SK-N-MC (cell line): ENCODE data around the gene TAPT1.

Experiments used
- DNase-seq: peaks from one replicate; pipeline ENCODE4 v3.0.0-alpha.2; 2011; ENCODE audit warnings: low read depth, low spot score
- H3K27ac ChIP-seq: fragments of 200-600 bp; sonication (generic); 2 replicates; pipeline ENCODE4 v1.5.1; 2016; ENCODE audit warnings: mixed run types
- H3K36me3 ChIP-seq: fragments of 200-600 bp; sonication (generic); 2 replicates; pipeline ENCODE4 v1.6.1; 2017; ENCODE audit warnings: antibody characterized with exemption, low read length, mixed read lengths; ENCODE audit not compliant: insufficient read depth
- H3K4me3 ChIP-seq: fragments of 200-600 bp; sonication (generic); 2 replicates; pipeline ENCODE4 v1.5.1; 2016
- H3K9ac ChIP-seq: fragments of 200-600 bp; sonication (generic); 2 replicates; pipeline ENCODE4 v1.8.0; 2017; ENCODE audit warnings: mixed run types, mixed read lengths; ENCODE audit not compliant: insufficient read length
- H3K9me3 ChIP-seq: fragments of 200-600 bp; sonication (generic); 2 replicates; pipeline ENCODE4 v1.6.1; 2017; ENCODE audit warnings: low read depth, mild to moderate bottlenecking, antibody characterized with exemption, low read length, moderate library complexity, mixed read lengths
- EZH2 ChIP-seq: fragments of 200-600 bp; sonication (generic); IDR thresholded peaks from one replicate; pipeline ENCODE4 v1.6.1; 2017; ENCODE audit warnings: antibody characterized with exemption
- FOXP2 ChIP-seq: optimal IDR thresholded peaks from 2 replicates; pipeline ENCODE3; 2011; ENCODE audit warnings: mild to moderate bottlenecking, moderate library complexity; ENCODE audit not compliant: insufficient read depth; ENCODE audit errors: extremely low read length, control extremely low read depth
- POLR2AphosphoS5 ChIP-seq: IDR thresholded peaks from 2 replicates; pipeline ENCODE4 v1.6.1; 2012; ENCODE audit warnings: mild to moderate bottlenecking, low read depth, low read length, borderline replicate concordance

TAPT1 gene

DNA sequence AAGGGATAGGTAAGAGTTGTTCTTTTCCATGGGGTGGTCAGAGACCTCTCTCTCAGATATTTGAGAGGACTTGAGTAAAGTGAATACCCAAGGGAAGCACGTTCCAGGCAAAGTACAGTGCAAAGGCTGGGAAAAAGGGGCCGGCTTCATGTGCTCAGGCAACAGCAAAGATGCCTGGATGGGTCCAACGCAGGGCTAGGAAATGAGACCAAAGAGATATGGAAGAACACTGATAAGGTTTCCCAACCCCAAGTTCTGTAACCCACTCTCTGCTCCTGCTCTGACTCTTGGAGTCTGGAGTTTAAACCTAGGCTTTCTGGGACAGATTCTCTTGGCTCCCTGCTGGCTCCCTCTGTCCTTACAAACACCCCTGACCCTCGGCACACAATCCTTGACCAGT, 106.3 kb downstream of the TAPT1 start:
- TF ChIP-seq EZH2 (no peak), FOXP2 (no peak), POLR2AphosphoS5 (no peak)
- no peak for DNase-seq
- no peak overlapping the region for H3K9ac ChIP-seq
- no peaks in the 10 kb centered on the region for H3K9me3 ChIP-seq
- H3K4me3 ChIP-seq = no peak overlapping the region
- H3K27ac ChIP-seq = no peak overlapping the region
- H3K36me3 ChIP-seq = no peaks in the 10 kb centered on the region

DNA sequence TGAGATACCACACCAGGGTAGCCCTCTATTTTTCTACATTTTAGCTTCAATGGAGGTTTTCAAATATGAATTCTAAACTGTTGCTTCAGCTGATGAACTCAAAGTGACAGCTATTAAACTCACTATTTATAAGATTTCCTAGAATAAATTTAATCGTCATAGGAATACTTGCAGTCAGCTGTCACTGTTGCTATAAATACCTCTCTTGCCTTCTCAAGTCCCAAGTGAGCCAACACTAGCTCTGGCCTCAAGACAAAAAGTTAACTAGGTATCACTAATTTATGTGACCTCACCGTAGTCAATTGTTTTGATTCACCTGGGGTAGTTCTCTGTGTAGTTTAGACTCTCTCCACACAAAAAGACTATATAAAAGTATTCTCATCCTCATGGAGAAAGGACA, 108.2 kb downstream of the TAPT1 start:
- DNase-seq = no peak
- H3K36me3 ChIP-seq = no peaks in the 10 kb centered on the region
- H3K9ac ChIP-seq = no peak overlapping the region
- TF ChIP-seq FOXP2 (no peak), POLR2AphosphoS5 (no peak)
- no peak overlapping the region for H3K4me3 ChIP-seq
- H3K9me3 ChIP-seq = no peaks in the 10 kb centered on the region
- no peak overlapping the region for H3K27ac ChIP-seq

GRCh38 chr4:16117164-16117563, 109.1 kb downstream of the TAPT1 start:
- no peak overlapping the region for H3K27ac ChIP-seq
- no peak overlapping the region for H3K4me3 ChIP-seq
- H3K36me3 ChIP-seq = no peaks in the 10 kb centered on the region
- H3K9ac ChIP-seq = no peak overlapping the region
- DNase-seq = no peak
- TF ChIP-seq EZH2 (no peak), FOXP2 (no peak), POLR2AphosphoS5 (no peak)
- H3K9me3 ChIP-seq = no peaks in the 10 kb centered on the region

DNA sequence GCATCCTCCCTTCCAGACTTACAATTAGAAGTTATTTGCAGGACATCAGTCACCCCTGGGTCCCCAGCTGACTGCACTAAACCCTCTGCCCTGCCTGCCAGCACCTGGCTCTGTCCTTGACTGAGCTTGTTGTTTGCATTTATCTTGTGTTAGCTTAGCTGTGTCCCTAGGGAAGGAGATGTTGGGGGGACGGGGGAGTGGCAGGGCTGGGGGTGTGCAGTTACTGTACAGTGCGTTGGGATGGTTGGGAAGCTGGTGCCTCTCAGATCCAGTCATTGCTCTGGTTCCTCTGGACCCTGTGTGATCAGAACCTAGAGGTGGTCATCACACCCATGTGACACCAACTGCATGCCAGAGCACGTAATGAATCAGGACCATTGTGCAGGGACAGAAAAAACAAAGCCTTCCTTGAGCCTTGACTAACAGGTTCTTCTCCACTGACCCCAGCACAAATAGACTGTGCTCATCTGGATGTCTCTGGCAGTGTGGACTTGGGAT, 109.7 kb downstream of the TAPT1 start:
- no peak for DNase-seq
- TF ChIP-seq FOXP2 (no peak), POLR2AphosphoS5 (no peak), EZH2 (no peak)
- Histone ChIP-seq H3K27ac (no peak overlapping the region), H3K4me3 (no peak overlapping the region), H3K36me3 (no peaks in the 10 kb centered on the region), H3K9me3 (no peaks in the 10 kb centered on the region), H3K9ac (no peak overlapping the region)

GRCh38 chr4:16116019-16116418, 110.3 kb downstream of the TAPT1 start:
- Histone ChIP-seq H3K9me3 (no peaks in the 10 kb centered on the region), H3K4me3 (no peak overlapping the region), H3K27ac (no peak overlapping the region), H3K36me3 (no peaks in the 10 kb centered on the region), H3K9ac (no peak overlapping the region)
- DNase-seq = no peak
- TF ChIP-seq EZH2 = no peak
- TF ChIP-seq FOXP2 = no peak
- no peak for TF ChIP-seq POLR2AphosphoS5

- no peak for TF ChIP-seq FOXP2
- no peak for TF ChIP-seq EZH2
- no peak for TF ChIP-seq POLR2AphosphoS5
- DNase-seq = no peak
- H3K9ac ChIP-seq = no peak overlapping the region
- H3K9me3 ChIP-seq = no peaks in the 10 kb centered on the region
- no peak overlapping the region for H3K27ac ChIP-seq
- H3K4me3 ChIP-seq = no peak overlapping the region
- no peaks in the 10 kb centered on the region for H3K36me3 ChIP-seq
Observed at GRCh38 chr4:16114546-16114945, 111.7 kb downstream of the TAPT1 start.

- H3K27ac ChIP-seq = no peak overlapping the region
- TF ChIP-seq POLR2AphosphoS5 (no peak), EZH2 (no peak), FOXP2 (no peak)
- no peak overlapping the region for H3K9ac ChIP-seq
- no peak overlapping the region for H3K4me3 ChIP-seq
- no peaks in the 10 kb centered on the region for H3K9me3 ChIP-seq
- H3K36me3 ChIP-seq = no peaks in the 10 kb centered on the region
- DNase-seq = no peak
Observed at GRCh38 chr4:16113741-16114140, 112.5 kb downstream of the TAPT1 start.

DNA sequence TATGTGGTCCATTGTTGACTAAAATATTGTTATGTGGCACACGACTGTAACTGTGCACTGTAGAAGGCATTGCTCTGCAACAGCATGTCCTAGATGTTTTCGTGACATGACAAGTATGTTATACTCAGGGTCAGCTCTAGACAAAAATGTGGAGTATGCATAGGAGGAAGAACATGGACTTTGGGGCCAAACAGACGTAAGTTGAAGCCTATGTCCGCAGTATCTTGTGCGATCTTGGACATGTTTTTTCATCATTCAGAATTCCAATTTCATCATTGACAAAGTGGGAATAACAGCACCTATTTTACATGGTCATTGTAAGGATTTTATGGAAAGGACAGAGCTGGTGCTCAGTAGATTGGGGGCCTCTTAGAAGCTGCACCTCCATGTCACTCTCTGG, 114.7 kb downstream of the TAPT1 start:
- no peak for DNase-seq
- no peaks in the 10 kb centered on the region for H3K9me3 ChIP-seq
- H3K9ac ChIP-seq = no peak overlapping the region
- H3K27ac ChIP-seq = no peak overlapping the region
- H3K36me3 ChIP-seq = no peaks in the 10 kb centered on the region
- H3K4me3 ChIP-seq = no peak overlapping the region
- no peak for TF ChIP-seq POLR2AphosphoS5
- no peak for TF ChIP-seq FOXP2
- no peak for TF ChIP-seq EZH2

DNA sequence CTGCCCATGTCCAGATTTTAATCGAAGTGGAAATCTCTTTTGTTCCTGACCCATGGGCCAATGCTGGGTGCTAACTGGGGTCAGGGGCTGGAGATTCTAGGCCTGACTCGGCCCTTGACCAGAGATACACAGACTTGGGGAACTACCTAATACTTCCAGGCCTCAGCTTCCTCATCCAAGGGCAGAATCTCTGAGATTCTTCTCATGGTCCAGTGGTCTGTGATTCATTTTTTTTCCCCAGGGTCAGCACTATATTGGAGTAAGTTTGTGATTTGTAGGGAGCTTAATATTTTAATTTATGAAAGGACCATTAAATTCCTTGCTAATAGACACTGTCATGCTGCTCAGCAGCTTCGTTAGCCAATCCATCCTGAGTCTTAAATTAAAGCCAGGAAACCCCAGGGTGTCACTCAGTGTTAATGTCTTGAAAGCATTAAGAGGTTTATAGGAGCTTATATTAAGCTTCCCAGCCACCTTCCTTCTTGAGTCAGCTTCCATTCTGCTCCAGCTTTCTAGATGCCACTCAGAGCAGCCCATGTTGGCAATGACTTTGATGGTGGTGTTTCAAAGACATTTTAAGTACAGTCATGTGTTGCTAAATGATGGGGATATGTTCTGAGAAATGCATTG, 115.5 kb downstream of the TAPT1 start:
- Histone ChIP-seq H3K9ac (no peak overlapping the region), H3K36me3 (no peaks in the 10 kb centered on the region), H3K9me3 (no peaks in the 10 kb centered on the region), H3K4me3 (no peak overlapping the region), H3K27ac (no peak overlapping the region)
- TF ChIP-seq EZH2 = no peak
- no peak for TF ChIP-seq POLR2AphosphoS5
- no peak for TF ChIP-seq FOXP2
- DNase-seq = no peak
